Hepatocyte (in vitro differentiated cells): ENCODE measurements around the gene PREX1. TPM values are rescaled to one million over a fixed set of nuclear protein-coding genes. Genes with fewer than 3 reads are reported as not detected.

Source experiments
- DNase-seq: peaks from one replicate; pipeline ENCODE4 v3.0.0-alpha.2; 2016; ENCODE audit warnings: low spot score
- H2AFZ ChIP-seq: fragments of 200-600 bp; sonication (generic); 2 replicates; pipeline ENCODE4 v1.6.0; 2016; ENCODE audit warnings: antibody characterized with exemption, mild to moderate bottlenecking
- H3K27ac ChIP-seq: fragments of 200-600 bp; sonication (generic); 2 replicates; pipeline ENCODE4 v1.5.1; 2016; ENCODE audit warnings: mild to moderate bottlenecking
- H3K27me3 ChIP-seq: fragments of 200-600 bp; sonication (generic); 2 replicates; pipeline ENCODE4 v1.6.1; 2016
- H3K36me3 ChIP-seq: fragments of 200-600 bp; sonication (generic); replicated peaks from 2 replicates; pipeline ENCODE4 v1.5.1; 2016; ENCODE audit warnings: low read depth; ENCODE audit not compliant: insufficient read depth
- H3K4me1 ChIP-seq: fragments of 200-600 bp; sonication (generic); 2 replicates; pipeline ENCODE4 v1.5.1; 2016; ENCODE audit warnings: mild to moderate bottlenecking, moderate library complexity; ENCODE audit not compliant: insufficient read depth
- H3K4me2 ChIP-seq: fragments of 200-600 bp; sonication (generic); 2 replicates; pipeline ENCODE4 v1.6.0; 2016
- H3K4me3 ChIP-seq: fragments of 200-600 bp; sonication (generic); 2 replicates; pipeline ENCODE4 v1.5.1; 2016; ENCODE audit warnings: mild to moderate bottlenecking
- H3K79me2 ChIP-seq: fragments of 200-600 bp; sonication (generic); 2 replicates; pipeline ENCODE4 v1.6.0; 2017; ENCODE audit warnings: mild to moderate bottlenecking
- H3K9me2 ChIP-seq: fragments of 200-600 bp; sonication (generic); replicated peaks from 2 replicates; pipeline ENCODE4 v1.6.0; 2017; ENCODE audit warnings: mild to moderate bottlenecking; ENCODE audit not compliant: insufficient read depth
- H3K9me3 ChIP-seq: fragments of 200-600 bp; sonication (generic); 2 replicates; pipeline ENCODE4 v1.5.1; 2016; ENCODE audit warnings: low read depth, mild to moderate bottlenecking
- H4K20me1 ChIP-seq: fragments of 200-600 bp; sonication (generic); 2 replicates; pipeline ENCODE4 v1.6.0; 2016; ENCODE audit warnings: mild to moderate bottlenecking; ENCODE audit not compliant: insufficient read depth, poor library complexity, severe bottlenecking
- EZH2 ChIP-seq: fragments of 200-600 bp; sonication (generic); IDR thresholded peaks from 2 replicates; pipeline ENCODE4 v1.6.1; 2016; ENCODE audit warnings: antibody characterized with exemption, mild to moderate bottlenecking, borderline replicate concordance
- EZH2phosphoT487 ChIP-seq: fragments of 200-600 bp; sonication (generic); IDR thresholded peaks from one replicate; pipeline ENCODE4 v1.6.1; 2018; ENCODE audit warnings: antibody characterized with exemption, mild to moderate bottlenecking, low read depth, moderate library complexity; ENCODE audit not compliant: unreplicated experiment, severe bottlenecking
- WGBS: methylation state at CpG from one replicate; pipeline ENCODE4 v1.1.6; 2016; ENCODE audit warnings: low lambda C conversion rate; ENCODE audit errors: missing lambda C conversion rate; 5-methylcytosine and 5-hydroxymethylcytosine counted together
- polyA plus RNA-seq: library from polyadenylated mRNA; unstranded; fragments of >200 nt; fragmentation: Nextera tagmentation; extraction: Ambion mirVana; gene quantifications from 2 replicates; pipeline ENCODE4 v1.2.1, GENCODE V29; 2016
- total RNA-seq: library from RNA; depleted of rRNA; stranded (reverse); fragments of >200 nt; gene quantifications from 2 replicates; pipeline ENCODE4 v1.2.3, GENCODE V29; 2014
- TF ChIP-seq, protein P1 (sequence below): fragments of 200-600 bp; sonication (generic); IDR thresholded peaks from 2 replicates; pipeline ENCODE4 v1.5.1; 2016; ENCODE audit warnings: antibody characterized with exemption, mild to moderate bottlenecking; ENCODE audit not compliant: poor library complexity

Gene PREX1
- total and polyA plus RNA-seq, 2 experiments from 2014 or later = 1.8 to 2.9 TPM

DNA sequence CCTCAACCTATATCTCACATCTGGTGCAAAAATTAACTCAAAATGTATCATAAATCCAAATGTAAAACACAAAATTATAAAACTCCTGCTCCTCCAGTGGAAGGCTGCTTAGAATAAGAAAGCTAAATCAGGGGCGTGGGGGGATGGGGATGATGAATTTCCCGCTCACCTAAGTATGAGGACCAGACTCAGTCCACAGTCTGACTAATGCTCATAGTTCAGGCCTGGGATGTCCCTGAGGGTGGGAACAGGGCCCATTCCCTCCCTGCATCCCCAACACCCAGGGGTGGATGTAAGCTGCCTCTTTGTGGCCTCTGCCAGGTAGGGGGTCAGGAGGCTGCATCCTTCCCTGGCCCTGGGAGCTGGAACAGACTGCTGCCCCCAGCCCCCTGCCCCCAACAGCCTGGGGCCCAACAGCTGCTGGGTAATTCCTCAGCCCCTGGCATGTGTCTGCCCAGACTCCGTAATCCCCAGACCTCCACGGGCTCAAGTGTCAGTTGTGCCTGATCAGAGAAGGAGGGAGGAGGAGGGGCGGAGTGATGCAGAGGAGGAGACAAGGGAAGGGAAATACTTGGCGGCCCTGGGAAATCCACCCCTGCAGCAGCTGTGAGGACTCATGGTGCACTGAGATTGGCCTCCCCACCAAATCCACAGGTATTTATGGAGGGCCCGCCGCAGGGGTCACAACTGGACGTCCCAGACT lies 224.5 kb downstream of the PREX1 start:
- TF ChIP-seq EZH2 (no peak), EZH2phosphoT487 (no peak)
- TF ChIP-seq, protein P1, sequence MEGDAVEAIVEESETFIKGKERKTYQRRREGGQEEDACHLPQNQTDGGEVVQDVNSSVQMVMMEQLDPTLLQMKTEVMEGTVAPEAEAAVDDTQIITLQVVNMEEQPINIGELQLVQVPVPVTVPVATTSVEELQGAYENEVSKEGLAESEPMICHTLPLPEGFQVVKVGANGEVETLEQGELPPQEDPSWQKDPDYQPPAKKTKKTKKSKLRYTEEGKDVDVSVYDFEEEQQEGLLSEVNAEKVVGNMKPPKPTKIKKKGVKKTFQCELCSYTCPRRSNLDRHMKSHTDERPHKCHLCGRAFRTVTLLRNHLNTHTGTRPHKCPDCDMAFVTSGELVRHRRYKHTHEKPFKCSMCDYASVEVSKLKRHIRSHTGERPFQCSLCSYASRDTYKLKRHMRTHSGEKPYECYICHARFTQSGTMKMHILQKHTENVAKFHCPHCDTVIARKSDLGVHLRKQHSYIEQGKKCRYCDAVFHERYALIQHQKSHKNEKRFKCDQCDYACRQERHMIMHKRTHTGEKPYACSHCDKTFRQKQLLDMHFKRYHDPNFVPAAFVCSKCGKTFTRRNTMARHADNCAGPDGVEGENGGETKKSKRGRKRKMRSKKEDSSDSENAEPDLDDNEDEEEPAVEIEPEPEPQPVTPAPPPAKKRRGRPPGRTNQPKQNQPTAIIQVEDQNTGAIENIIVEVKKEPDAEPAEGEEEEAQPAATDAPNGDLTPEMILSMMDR = no peak
- H4K20me1 ChIP-seq = no peaks in the 10 kb centered on the region
- no peak overlapping the region for H3K4me2 ChIP-seq
- H2AFZ ChIP-seq = no peak overlapping the region
- no peaks in the 10 kb centered on the region for H3K9me3 ChIP-seq
- WGBS = 58% methylated on average over 9 of the region's 9 CpGs
- no peak overlapping the region for H3K4me3 ChIP-seq
- no peaks in the 10 kb centered on the region for H3K27me3 ChIP-seq
- H3K79me2 ChIP-seq = no peaks in the 10 kb centered on the region
- H3K27ac ChIP-seq = no peak overlapping the region
- no peaks in the 10 kb centered on the region for H3K36me3 ChIP-seq
- DNase-seq = no peak
- no peaks in the 10 kb centered on the region for H3K9me2 ChIP-seq
- no peaks in the 10 kb centered on the region for H3K4me1 ChIP-seq

DNA sequence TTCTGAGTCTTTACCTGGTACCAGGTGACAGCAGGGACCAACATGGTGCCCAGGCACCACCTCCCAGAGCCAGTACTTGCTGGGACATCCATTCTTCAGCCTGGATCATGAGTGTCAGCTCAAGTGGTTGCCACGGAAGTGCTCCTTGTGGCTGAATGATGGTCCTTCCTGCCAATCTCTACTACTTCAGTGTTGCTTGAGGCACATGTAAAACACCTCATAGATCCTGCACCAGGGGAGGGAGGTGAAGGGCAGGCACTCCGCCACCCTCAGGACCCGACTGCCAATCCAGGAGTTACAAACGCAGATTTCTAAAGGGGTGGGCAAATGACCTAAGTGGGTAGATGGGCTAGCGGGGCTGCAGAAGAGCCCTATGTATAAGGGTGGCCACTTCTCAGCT lies 226.0 kb downstream of the PREX1 start:
- H3K4me1 ChIP-seq = no peaks in the 10 kb centered on the region
- no peaks in the 10 kb centered on the region for H3K9me2 ChIP-seq
- no peaks in the 10 kb centered on the region for H4K20me1 ChIP-seq
- no peaks in the 10 kb centered on the region for H3K9me3 ChIP-seq
- DNase-seq = no peak
- 92% methylated on average over 5 of the region's 5 CpGs for WGBS
- H3K27ac ChIP-seq = no peak overlapping the region
- H3K27me3 ChIP-seq = no peaks in the 10 kb centered on the region
- no peak overlapping the region for H2AFZ ChIP-seq
- no peak overlapping the region for H3K4me2 ChIP-seq
- H3K79me2 ChIP-seq = no peaks in the 10 kb centered on the region
- no peaks in the 10 kb centered on the region for H3K36me3 ChIP-seq
- H3K4me3 ChIP-seq = no peak overlapping the region
- TF ChIP-seq EZH2 = no peak
- TF ChIP-seq EZH2phosphoT487 = no peak
- TF ChIP-seq, protein P1 = no peak

DNA sequence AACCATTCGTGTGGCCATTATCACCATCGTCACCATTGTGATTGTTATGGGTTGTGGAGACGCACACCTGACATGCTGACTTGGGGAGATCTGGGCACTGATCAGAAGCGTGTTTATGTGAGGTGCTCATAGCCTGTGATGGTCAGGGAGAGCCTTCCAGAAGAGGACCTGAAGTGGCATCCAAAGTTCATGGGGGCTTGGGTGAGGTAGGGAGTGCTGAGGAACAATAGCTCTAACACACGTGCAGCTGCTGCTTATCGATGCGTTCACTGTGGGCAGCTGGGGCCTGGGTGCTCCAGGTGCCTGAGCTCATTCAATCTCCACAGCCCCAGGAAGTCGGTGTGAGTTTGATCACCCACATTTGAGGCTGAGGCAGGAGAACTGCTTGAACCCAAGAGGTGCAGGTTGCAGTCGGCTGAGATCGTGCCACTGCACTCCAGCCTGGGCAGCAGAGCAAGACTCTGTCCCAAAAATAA lies 227.3 kb downstream of the PREX1 start:
- TF ChIP-seq, protein P1 = no peak
- TF ChIP-seq EZH2 = no peak
- TF ChIP-seq EZH2phosphoT487 = no peak
- H3K9me3 ChIP-seq = no peaks in the 10 kb centered on the region
- H4K20me1 ChIP-seq = no peaks in the 10 kb centered on the region
- DNase-seq = no peak
- H2AFZ ChIP-seq = no peak overlapping the region
- no peaks in the 10 kb centered on the region for H3K79me2 ChIP-seq
- H3K4me2 ChIP-seq = no peak overlapping the region
- H3K4me3 ChIP-seq = no peak overlapping the region
- no peak overlapping the region for H3K27ac ChIP-seq
- 99% methylated on average over 10 of the region's 10 CpGs for WGBS
- no peaks in the 10 kb centered on the region for H3K4me1 ChIP-seq
- no peaks in the 10 kb centered on the region for H3K27me3 ChIP-seq
- no peaks in the 10 kb centered on the region for H3K9me2 ChIP-seq
- H3K36me3 ChIP-seq = no peaks in the 10 kb centered on the region
